IMR-90 (cell line): Measurements from ENCODE around the gene VOPP1.

Source experiments
- CEBPB ChIP-seq: IDR thresholded peaks from 2 replicates; pipeline ENCODE4 v1.6.1; 2012; ENCODE audit warnings: low read depth, low read length, improper control_type of control experiment
- CTCF ChIP-seq: conservative IDR thresholded peaks from 2 replicates; pipeline ENCODE4 v1.5.1; 2012; ENCODE audit warnings: mild to moderate bottlenecking, low read depth, low read length, improper control_type of control experiment
- ELK1 ChIP-seq: fragments of 150-350 bp; IDR thresholded peaks from 2 replicates; pipeline ENCODE4 v1.6.1; 2016; ENCODE audit warnings: low read depth, mild to moderate bottlenecking, low read length, moderate library complexity, borderline replicate concordance
- MAFK ChIP-seq: IDR thresholded peaks from 2 replicates; pipeline ENCODE4 v1.6.1; 2012; ENCODE audit warnings: low read depth, low read length, improper control_type of control experiment
- POLR2A ChIP-seq: IDR thresholded peaks from 2 replicates; pipeline ENCODE4 v1.6.1; 2012; ENCODE audit warnings: mild to moderate bottlenecking, low read depth, low read length
- RFX5 ChIP-seq: IDR thresholded peaks from 2 replicates; pipeline ENCODE4 v1.8.0; 2012; ENCODE audit warnings: low read depth, mild to moderate bottlenecking, low read length, moderate library complexity
- SMC3 ChIP-seq: fragments of 150-350 bp; IDR thresholded peaks from 2 replicates; pipeline ENCODE4 v1.6.1; 2016; ENCODE audit warnings: low read depth, mild to moderate bottlenecking, antibody characterized with exemption, low read length, moderate library complexity
- USF2 ChIP-seq: fragments of 150-350 bp; IDR thresholded peaks from 2 replicates; pipeline ENCODE4 v1.6.1; 2017; ENCODE audit warnings: mild to moderate bottlenecking, antibody characterized with exemption, low read length, low read depth

GRCh38 chr7:55550010-55550663 lies 22.2 kb downstream of the VOPP1 start:
- no peak for TF ChIP-seq SMC3
- no peak for TF ChIP-seq CTCF
- no peak for TF ChIP-seq MAFK
- TF ChIP-seq RFX5 = no peak
- TF ChIP-seq ELK1 = no peak
- no peak for TF ChIP-seq USF2
- TF ChIP-seq CEBPB = no peak
- TF ChIP-seq POLR2A = no peak
